BLaER1 treated with 17β-estradiol and CSF1 and Interleukin-3, amounts not matched to agents 10 nM and 100 nM (cell line): Measurements from ENCODE around the gene RNF26.

Experiments used
- H3K27ac ChIP-seq, 11 experiments: shearing (Covaris generic); formaldehyde crosslinking; 2 replicates each; pipeline ENCODE4 v1.8.1; 2022
- H3K27me3 ChIP-seq, 11 experiments: shearing (Covaris generic); formaldehyde crosslinking; 2 replicates each; pipeline ENCODE4 v1.8.1; 2022
- H3K36me3 ChIP-seq, 11 experiments: shearing (Covaris generic); formaldehyde crosslinking; 2 replicates each; pipeline ENCODE4 v1.8.1; 2022
- H3K4me1 ChIP-seq, 10 experiments: shearing (Covaris generic); formaldehyde crosslinking; 2 replicates each; pipeline ENCODE4 v1.8.1; 2022
- H3K4me2 ChIP-seq, 11 experiments: shearing (Covaris generic); formaldehyde crosslinking; 2 replicates each; pipeline ENCODE4 v1.8.1; 2022
- H3K4me3 ChIP-seq, 10 experiments: shearing (Covaris generic); formaldehyde crosslinking; 2 replicates each; pipeline ENCODE4 v1.8.1; 2022
- H3K9ac ChIP-seq, 11 experiments: shearing (Covaris generic); formaldehyde crosslinking; 2 replicates each; pipeline ENCODE4 v1.8.1; 2022
- H3K9me3 ChIP-seq, 11 experiments: shearing (Covaris generic); formaldehyde crosslinking; replicated peaks in 1 of 11; 2 replicates each; pipeline ENCODE4 v1.8.1; 2022
- H4K20me1 ChIP-seq, 11 experiments: shearing (Covaris generic); formaldehyde crosslinking; 2 replicates each; pipeline ENCODE4 v1.8.1; 2022
- Cebpa-rat ChIP-seq, 11 experiments: shearing (Covaris generic); IDR thresholded peaks; 2 replicates each; pipeline ENCODE4 v1.8.1; 2022

RNF26 gene

GRCh38 chr11:119375337-119376196 lies 41.2 kb downstream of the RNF26 start:
- H3K4me1 ChIP-seq, result peaks cover 9 to 66% (median 51%) of the 10 kb centered on the region in 10 experiments; a peak in 18 of 20 replicates
- no peak overlapping the region for H3K27ac ChIP-seq
- H3K27me3 ChIP-seq, result no peaks in the 10 kb centered on the region
- H3K4me3 ChIP-seq, result no peak overlapping the region
- no peaks in the 10 kb centered on the region for H3K9me3 ChIP-seq
- no peak for TF ChIP-seq Cebpa-rat (IDR thresholded peaks at IDR 0.05)
- H4K20me1 ChIP-seq, result peaks cover 0 to 3% (median 0%) of the 10 kb centered on the region in 11 experiments; a peak in 1 of 22 replicates
- peak overlapping the region in 3 of 11 experiments; percentile 33 to 53 (median 53); a peak in 5 of 22 replicates for H3K4me2 ChIP-seq
- H3K36me3 ChIP-seq, result no peaks in the 10 kb centered on the region
- no peak overlapping the region; a peak in 1 of 22 replicates for H3K9ac ChIP-seq

- TF ChIP-seq Cebpa-rat (IDR thresholded peaks at IDR 0.05), result no peak
- no peak overlapping the region for H3K27ac ChIP-seq
- H4K20me1 ChIP-seq, result peaks cover 0 to 5% (median 0%) of the 10 kb centered on the region in 11 experiments; a peak in 1 of 22 replicates
- H3K9me3 ChIP-seq, result no peaks in the 10 kb centered on the region
- peaks cover 16 to 66% (median 51%) of the 10 kb centered on the region in 10 experiments; a peak in 18 of 20 replicates for H3K4me1 ChIP-seq
- peak overlapping the region in 7 of 11 experiments; percentile 17 to 53 (median 40); a peak in 12 of 22 replicates for H3K4me2 ChIP-seq
- H3K9ac ChIP-seq, result no peak overlapping the region; a peak in 1 of 22 replicates
- no peaks in the 10 kb centered on the region for H3K36me3 ChIP-seq
- H3K4me3 ChIP-seq, result no peak overlapping the region
- no peaks in the 10 kb centered on the region for H3K27me3 ChIP-seq
These were observed 42.0 kb downstream of the RNF26 start for GRCh38 chr11:119376197-119376847.

- Histone ChIP-seq H3K9ac (peak overlapping the region in 4 of 11 experiments; percentile 11 to 41 (median 17); a peak in 2 of 22 replicates), H4K20me1 (peaks cover 0 to 5% (median 0%) of the 10 kb centered on the region in 11 experiments; a peak in 1 of 22 replicates), H3K9me3 (no peaks in the 10 kb centered on the region), H3K27ac (no peak overlapping the region), H3K36me3 (no peaks in the 10 kb centered on the region), H3K4me3 (no peak overlapping the region), H3K4me1 (peaks cover 21 to 62% (median 48%) of the 10 kb centered on the region in 10 experiments), H3K4me2 (peak overlapping the region; percentile 22 to 69 (median 59); a peak in 20 of 22 replicates), H3K27me3 (no peaks in the 10 kb centered on the region)
- TF ChIP-seq Cebpa-rat (IDR thresholded peaks at IDR 0.05), result no peak
These were observed 43.0 kb downstream of the RNF26 start for GRCh38 chr11:119377112-119377901.

GRCh38 chr11:119377961-119378667 lies 43.8 kb downstream of the RNF26 start:
- Histone ChIP-seq H3K27me3 (no peaks in the 10 kb centered on the region), H3K36me3 (no peaks in the 10 kb centered on the region), H4K20me1 (peaks cover 0 to 5% (median 0%) of the 10 kb centered on the region in 11 experiments; a peak in 1 of 22 replicates), H3K4me1 (peaks cover 22 to 64% (median 49%) of the 10 kb centered on the region in 10 experiments), H3K4me2 (peak overlapping the region; percentile 22 to 69 (median 59); a peak in 19 of 22 replicates), H3K9ac (peak overlapping the region in 2 of 11 experiments; percentile 20 to 41; a peak in 1 of 22 replicates), H3K27ac (no peak overlapping the region), H3K4me3 (no peak overlapping the region), H3K9me3 (no peaks in the 10 kb centered on the region)
- TF ChIP-seq Cebpa-rat (IDR thresholded peaks at IDR 0.05), result no peak

- no peaks in the 10 kb centered on the region for H3K9me3 ChIP-seq
- no peak overlapping the region for H3K9ac ChIP-seq
- no peaks in the 10 kb centered on the region for H3K27me3 ChIP-seq
- H3K27ac ChIP-seq, result no peak overlapping the region
- H3K36me3 ChIP-seq, result no peaks in the 10 kb centered on the region
- H4K20me1 ChIP-seq, result peaks cover 0 to 5% (median 0%) of the 10 kb centered on the region in 11 experiments; a peak in 1 of 22 replicates
- H3K4me2 ChIP-seq, result no peak overlapping the region
- TF ChIP-seq Cebpa-rat (IDR thresholded peaks at IDR 0.05), result no peak
- H3K4me3 ChIP-seq, result no peak overlapping the region
- peaks cover 22 to 56% (median 41%) of the 10 kb centered on the region in 10 experiments for H3K4me1 ChIP-seq
These were observed 44.6 kb downstream of the RNF26 start for GRCh38 chr11:119378851-119379465.

- Histone ChIP-seq H3K4me3 (peak overlapping the region in 5 of 10 experiments; percentile 64 to 74 (median 65); a peak in 8 of 20 replicates), H3K4me2 (peak overlapping the region; percentile 82 to 98 (median 92); a peak in 21 of 22 replicates), H4K20me1 (peaks cover 0 to 5% (median 0%) of the 10 kb centered on the region in 11 experiments; a peak in 1 of 22 replicates), H3K27ac (no peak overlapping the region), H3K9me3 (no peaks in the 10 kb centered on the region), H3K9ac (peak overlapping the region in 5 of 11 experiments; percentile 68 to 77 (median 73); a peak in 6 of 22 replicates), H3K4me1 (peaks cover 16 to 50% (median 38%) of the 10 kb centered on the region in 10 experiments), H3K27me3 (no peaks in the 10 kb centered on the region), H3K36me3 (no peaks in the 10 kb centered on the region)
- TF ChIP-seq Cebpa-rat (IDR thresholded peaks at IDR 0.05), result no peak
These were observed 46.0 kb downstream of the RNF26 start for GRCh38 chr11:119380160-119380826.

- Histone ChIP-seq H4K20me1 (peaks cover 0 to 5% (median 0%) of the 10 kb centered on the region in 11 experiments; a peak in 1 of 22 replicates), H3K9ac (peak overlapping the region; percentile 49 to 77 (median 68); a peak in 20 of 22 replicates), H3K27me3 (no peaks in the 10 kb centered on the region), H3K4me2 (peak overlapping the region; percentile 82 to 98 (median 92)), H3K27ac (peak overlapping the region in 2 of 11 experiments; percentile 20 to 43; a peak in 4 of 22 replicates), H3K4me1 (peaks cover 16 to 46% (median 38%) of the 10 kb centered on the region in 10 experiments), H3K4me3 (peak overlapping the region; percentile 50 to 74 (median 64)), H3K9me3 (no peaks in the 10 kb centered on the region), H3K36me3 (no peaks in the 10 kb centered on the region)
- TF ChIP-seq Cebpa-rat (IDR thresholded peaks at IDR 0.05), result no peak
These were observed 46.5 kb downstream of the RNF26 start for GRCh38 chr11:119380827-119381180.
